HepG2 (cell line): ENCODE data around the gene SAMD15. TPM values are rescaled to one million over a fixed set of nuclear protein-coding genes. Genes with fewer than 3 reads are reported as not detected.

Experiments
- DMAP1 ChIP-seq: IDR thresholded peaks from 2 replicates; pipeline ENCODE4 v1.6.1; 2016
- FOXA1 ChIP-seq, 2 experiments: fragments of 450-650 bp in 1 of 2; sonication (generic) in 1 of 2; formaldehyde crosslinking in 1 of 2; IDR thresholded peaks; 2 replicates each; pipeline versions ENCODE4 v1.4.0 to v1.6.1; 2016 to 2020; ENCODE audit warnings: missing genetic modification reagents in 1 of 2
- HMGA1 ChIP-seq: sonication (generic); formaldehyde crosslinking; conservative IDR thresholded peaks from 2 replicates; pipeline ENCODE4 v1.4.0; 2020; ENCODE audit warnings: missing genetic modification reagents
- HNF1A ChIP-seq, 2 experiments: sonication (generic) in 1 of 2; formaldehyde crosslinking in 1 of 2; IDR thresholded peaks; 2 replicates each; pipeline versions ENCODE4 v1.4.0 to v1.6.1; 2016 to 2020; ENCODE audit warnings: borderline replicate concordance in 1 of 2, low read depth in 1 of 2, mild to moderate bottlenecking in 1 of 2, missing genetic modification reagents in 1 of 2
- MAFF ChIP-seq: IDR thresholded peaks from 2 replicates; pipeline ENCODE4 v1.6.1; 2011; ENCODE audit warnings: low read depth, low read length, improper control_type of control experiment
- NPAS2 ChIP-seq: sonication (generic); formaldehyde crosslinking; IDR thresholded peaks from 2 replicates; pipeline ENCODE4 v1.8.0; 2022; ENCODE audit warnings: mild to moderate bottlenecking, missing genetic modification reagents, borderline replicate concordance
- NR2C2 ChIP-seq: sonication (generic); formaldehyde crosslinking; IDR thresholded peaks from 2 replicates; pipeline ENCODE4 v1.4.0; 2020; ENCODE audit warnings: missing genetic modification reagents, mild to moderate bottlenecking, moderate library complexity, borderline replicate concordance
- POLR2AphosphoS2 ChIP-seq: IDR thresholded peaks from 2 replicates; pipeline ENCODE4 v1.6.1; 2011; ENCODE audit warnings: low read depth, low read length, improper control_type of control experiment
- PRDM4 ChIP-seq: sonication (generic); formaldehyde crosslinking; IDR thresholded peaks from 2 replicates; pipeline ENCODE4 v1.9.0; 2021; ENCODE audit warnings: missing genetic modification reagents, borderline replicate concordance
- RAD21 ChIP-seq: fragments of 450-650 bp; formaldehyde crosslinking; IDR thresholded peaks from 2 replicates; pipeline ENCODE4 v1.5.0; 2020; ENCODE audit warnings: mild to moderate bottlenecking
- SETDB1 ChIP-seq: sonication (generic); formaldehyde crosslinking; IDR thresholded peaks from 2 replicates; pipeline ENCODE4 v1.5.1; 2020; ENCODE audit warnings: missing genetic modification reagents, mild to moderate bottlenecking, borderline replicate concordance
- TBX2 ChIP-seq: sonication (generic); formaldehyde crosslinking; IDR thresholded peaks from 2 replicates; pipeline ENCODE4 v1.5.0; 2020; ENCODE audit warnings: missing genetic modification reagents, mild to moderate bottlenecking, borderline replicate concordance
- TFDP2 ChIP-seq: sonication (generic); formaldehyde crosslinking; IDR thresholded peaks from 2 replicates; pipeline ENCODE4 v1.4.0; 2020; ENCODE audit warnings: missing genetic modification reagents
- TGIF2 ChIP-seq: IDR thresholded peaks from 2 replicates; pipeline ENCODE4 v1.6.1; 2016; ENCODE audit warnings: control low read depth, missing compliant biosample characterization
- ZC3H13 ChIP-seq: sonication (generic); formaldehyde crosslinking; IDR thresholded peaks from 2 replicates; pipeline ENCODE4 v1.8.1; 2023; ENCODE audit warnings: mild to moderate bottlenecking, missing genetic modification reagents, moderate library complexity
- ZNF333 ChIP-seq: sonication (generic); formaldehyde crosslinking; IDR thresholded peaks from 2 replicates; pipeline ENCODE4 v1.4.0; 2020; ENCODE audit warnings: mild to moderate bottlenecking, missing genetic modification reagents, borderline replicate concordance
- ZNF44 ChIP-seq: sonication (generic); formaldehyde crosslinking; IDR thresholded peaks from 2 replicates; pipeline ENCODE4 v1.5.1; 2020; ENCODE audit warnings: mild to moderate bottlenecking, missing genetic modification reagents
- ZSCAN30 ChIP-seq: sonication (generic); formaldehyde crosslinking; IDR thresholded peaks from 2 replicates; pipeline ENCODE4 v1.5.0; 2020; ENCODE audit warnings: mild to moderate bottlenecking, missing genetic modification reagents
- polyA plus RNA-seq, 8 experiments: library from polyadenylated mRNA; depleted of rRNA in 3 of 8; stranded (reverse) in 7 of 8; unstranded in 1 of 8; fragments of >200 nt; fragmentation: Illumina TruSeq in 4 of 8; extraction: Trizol in 4 of 8; gene quantifications; 2 replicates each; pipeline versions ENCODE4 v1.2.1 to v1.2.3, GENCODE V29; 2011 to 2016; ENCODE audit warnings: low read depth in 4 of 8, missing spikeins in 1 of 8, mixed read lengths in 1 of 8; ENCODE audit not compliant: insufficient read depth in 1 of 8
- total RNA-seq, 5 experiments: library from RNA; depleted of rRNA; stranded (reverse); fragments of >200 nt; fragmentation: Illumina TruSeq; extraction: Trizol; gene quantifications; 2 replicates each; pipeline ENCODE4 v1.2.3, GENCODE V29; 2016; ENCODE audit warnings: low read depth in 1 of 5

The SAMD15 gene
- total and polyA plus RNA-seq, 2 of the 13 experiments (the other 11 are each of a cell fraction or from before 2014, with no cell fraction given), result 0.09 to 1.3 TPM

GRCh38 chr14:77390188-77390587, 13.0 kb downstream of the SAMD15 start (continued):
- TF ChIP-seq TBX2 (CRISPR knock-in tag), result no peak
- TF ChIP-seq ZSCAN30 (CRISPR knock-in tag), result no peak
- no peak for TF ChIP-seq ZNF333 (CRISPR knock-in tag)
- TF ChIP-seq HMGA1 (CRISPR knock-in tag), result no peak
- TF ChIP-seq POLR2AphosphoS2, result no peak
- no peak for TF ChIP-seq NR2C2
- no peak for TF ChIP-seq TFDP2
- no peak for TF ChIP-seq SETDB1 (CRISPR knock-in tag)
- 0 out of 2 replicates have a peak, but pooled peaks have one; percentile 29 for TF ChIP-seq MAFF
- TF ChIP-seq ZNF44 (CRISPR knock-in tag), result no peak
- no peak for TF ChIP-seq RAD21 (CRISPR knock-in tag)
- TF ChIP-seq DMAP1 (CRISPR knock-in tag), result no peak
- TF ChIP-seq PRDM4 (CRISPR knock-in tag), result no peak
- TF ChIP-seq NPAS2 (CRISPR knock-in tag), result no peak
- TF ChIP-seq FOXA1 (IDR thresholded peaks at IDR 0.05), result no peak
- no peak for TF ChIP-seq FOXA1 (CRISPR knock-in tag; IDR thresholded peaks at IDR 0.05)
- TF ChIP-seq ZC3H13 (CRISPR knock-in tag), result no peak
- TF ChIP-seq HNF1A (IDR thresholded peaks at IDR 0.05; ENCODE audit: low read depth), result peak; percentile 84
- TF ChIP-seq HNF1A (CRISPR knock-in tag; IDR thresholded peaks at IDR 0.05; ENCODE audit: borderline replicate concordance), result peak; percentile 91; the same call in 1 of the 2 replicates
- no peak for TF ChIP-seq TGIF2 (CRISPR knock-in tag)
